Measurements from ENCODE around the gene MRGPRG.

The MRGPRG gene

DNA sequence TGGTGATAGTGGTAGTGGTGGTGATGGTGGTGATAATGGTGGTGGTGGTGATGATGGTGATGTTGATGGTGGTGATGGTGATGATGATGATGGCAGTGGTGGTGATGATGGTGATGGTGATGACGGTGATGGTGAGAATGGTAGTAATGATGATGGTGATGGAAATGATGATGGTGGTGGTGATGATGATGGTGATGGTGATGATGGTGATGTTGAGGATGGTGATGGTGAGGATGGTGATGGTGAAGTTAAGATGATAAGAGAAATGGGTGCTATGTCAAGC lies 11.8 kb downstream of the MRGPRG start:
- DNase-seq (ENCODE audit: low read depth): no peak

DNA sequence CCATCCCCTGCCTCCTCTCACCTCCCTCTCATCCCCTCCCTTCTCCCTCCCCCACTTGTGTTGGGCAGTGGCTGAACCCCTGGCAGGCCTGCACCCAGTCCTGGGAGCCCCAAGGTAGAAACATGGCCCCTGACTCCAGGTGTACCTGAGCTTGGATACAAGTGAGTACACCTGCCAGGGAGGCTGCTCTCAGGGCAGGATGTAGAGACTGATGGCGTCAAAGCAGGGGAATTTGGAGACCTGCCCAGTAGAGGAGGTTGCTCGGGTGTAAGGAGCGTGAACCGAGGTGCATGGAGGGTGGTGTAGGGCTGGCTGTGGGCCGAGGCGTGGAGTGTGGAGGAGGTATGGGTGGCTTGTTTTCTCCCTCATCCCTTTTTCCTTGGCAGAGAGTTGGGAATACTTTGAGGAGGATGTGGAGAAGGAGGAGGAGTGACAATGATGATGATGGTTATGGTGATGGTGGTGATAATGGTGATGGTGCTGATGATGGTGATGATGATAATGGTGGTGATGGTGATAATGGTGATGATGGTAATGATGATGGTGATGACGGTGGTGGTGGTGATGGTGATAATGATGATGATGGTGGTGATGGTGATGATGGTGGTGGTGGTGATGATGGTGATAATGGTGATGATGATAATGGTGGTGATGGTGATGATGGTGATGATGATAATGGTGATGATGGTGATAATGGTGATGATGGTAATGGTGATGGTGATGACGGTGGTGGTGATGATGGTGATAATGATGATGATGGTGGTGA lies 12.3 kb downstream of the MRGPRG start:
- DNase-seq (ENCODE audit: low read depth): no peak

DNA sequence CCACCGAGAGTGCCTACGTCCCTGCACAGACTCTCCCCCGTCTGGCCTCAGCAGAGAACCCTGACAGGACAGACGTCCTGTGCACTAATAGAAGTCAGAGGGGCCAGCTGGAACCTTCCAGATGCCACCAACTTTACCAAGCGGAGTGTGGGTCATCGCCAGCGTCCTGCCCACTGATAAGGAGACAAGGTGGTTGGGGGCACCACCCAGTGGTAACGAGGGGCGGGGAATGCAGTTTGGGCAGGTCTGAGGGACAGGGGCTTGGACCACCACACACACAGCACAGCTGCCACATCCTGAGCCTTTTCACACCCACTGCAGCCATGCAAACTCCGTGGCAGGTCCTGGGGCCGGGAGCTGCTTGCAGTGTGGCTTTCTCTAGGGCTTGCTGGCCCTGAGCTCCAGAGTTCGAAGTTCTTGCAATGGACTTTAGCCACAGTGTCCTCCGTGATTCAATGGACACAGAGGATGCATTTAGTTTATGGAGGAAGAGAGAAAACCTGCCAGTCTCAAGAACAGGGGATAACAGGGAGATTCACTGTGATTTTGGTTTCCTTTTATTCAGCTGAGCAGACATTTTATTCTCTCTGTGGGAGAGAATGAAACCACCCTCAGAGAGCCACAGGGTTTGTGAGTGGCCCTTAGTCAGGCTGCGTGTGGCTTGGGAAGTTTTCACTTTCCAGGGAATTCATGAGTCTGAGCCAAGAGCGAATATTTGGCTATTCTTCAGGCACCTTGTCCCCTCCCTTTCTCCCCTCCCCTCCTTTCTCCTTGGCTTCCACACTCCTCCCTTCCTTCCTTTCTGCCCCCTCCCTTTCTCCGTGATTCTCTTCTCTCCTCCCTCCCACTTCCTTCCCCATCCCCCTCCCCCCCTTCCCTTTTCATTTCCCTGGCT lies 13.1 kb downstream of the MRGPRG start:
- no peak for DNase-seq (ENCODE audit: low read depth)

DNA sequence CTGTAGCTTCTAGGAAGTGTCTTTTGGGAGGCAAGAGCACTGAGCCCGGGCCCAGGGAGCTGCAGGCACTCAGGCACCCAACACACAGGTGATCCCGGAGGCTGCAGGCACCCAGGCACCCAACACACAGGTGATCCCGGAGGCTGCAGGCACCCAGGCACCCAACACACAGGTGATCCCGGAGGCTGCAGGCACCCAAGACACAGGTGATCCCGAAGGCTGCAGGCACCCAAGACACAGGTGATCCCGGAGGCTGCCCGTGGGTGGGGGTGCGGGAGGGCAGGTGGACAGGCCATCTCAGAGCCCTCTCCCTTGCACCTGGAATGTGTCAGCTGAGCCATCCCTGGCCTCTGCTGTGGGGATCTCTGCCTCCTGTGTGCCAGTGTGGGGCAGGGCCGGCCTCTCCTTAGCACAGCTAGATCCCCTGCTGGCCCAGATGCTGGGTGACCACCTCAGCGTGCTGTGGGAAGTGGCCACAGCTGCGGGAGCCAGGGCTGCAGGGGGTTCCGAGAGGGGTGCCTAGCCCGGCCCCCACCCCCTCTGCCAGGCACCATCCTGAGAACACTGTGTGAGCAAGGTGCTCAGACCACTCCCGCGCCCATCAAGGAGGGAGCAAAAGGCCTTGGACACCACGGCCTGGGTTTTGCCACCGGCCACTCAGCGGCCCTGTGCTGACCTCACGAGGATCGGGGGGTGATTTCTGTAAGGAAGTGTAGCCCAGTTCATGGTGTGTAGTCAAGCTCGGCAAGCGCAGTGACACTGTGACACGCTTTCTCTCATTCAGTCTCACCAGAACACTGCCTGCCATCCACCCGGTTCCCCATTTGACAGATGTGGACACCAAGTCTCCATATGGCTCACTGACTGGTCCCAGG lies 14.2 kb downstream of the MRGPRG start:
- DNase-seq (ENCODE audit: low read depth): no peak

DNA sequence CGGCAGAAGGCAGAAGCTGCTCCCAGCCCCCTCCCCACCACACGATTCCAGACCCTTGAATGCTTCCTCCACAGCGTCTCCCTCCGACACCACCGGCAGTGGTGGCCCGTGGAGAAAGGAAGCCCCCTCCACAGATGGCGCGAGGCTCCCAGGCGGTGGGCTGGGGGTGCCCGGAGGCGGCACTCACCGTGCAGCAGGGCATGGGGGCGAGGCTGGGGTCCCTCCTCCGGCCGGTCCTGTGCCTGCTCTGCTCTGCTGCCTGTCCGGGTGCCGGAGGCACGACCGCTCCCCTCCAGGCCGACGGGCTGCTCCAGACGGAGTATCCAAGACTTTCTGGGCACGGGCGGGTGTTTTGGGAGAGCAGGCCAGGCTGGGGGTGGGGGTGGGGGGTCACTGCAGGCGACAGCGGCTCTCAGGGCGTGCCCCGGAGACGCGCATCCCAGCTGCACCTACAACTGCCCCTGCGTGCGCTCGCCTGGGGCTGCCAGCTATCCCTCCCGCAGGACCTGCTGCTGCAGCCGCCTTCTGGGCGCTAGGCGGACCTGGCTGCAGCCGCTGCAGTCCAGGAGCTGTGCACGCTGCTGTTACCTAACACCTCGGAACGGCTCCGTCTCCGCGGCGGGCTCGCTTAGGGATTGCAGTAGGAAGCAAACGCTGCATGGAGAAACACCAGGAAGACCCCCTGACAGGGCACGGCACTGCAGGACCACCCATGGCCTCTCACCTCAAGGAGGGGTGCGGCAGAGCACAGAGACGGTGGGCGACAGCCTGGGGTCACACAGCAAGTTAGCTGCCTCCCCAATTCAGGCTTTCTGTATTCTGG lies 15.2 kb downstream of the MRGPRG start:
- DNase-seq (ENCODE audit: low read depth): no peak

DNA sequence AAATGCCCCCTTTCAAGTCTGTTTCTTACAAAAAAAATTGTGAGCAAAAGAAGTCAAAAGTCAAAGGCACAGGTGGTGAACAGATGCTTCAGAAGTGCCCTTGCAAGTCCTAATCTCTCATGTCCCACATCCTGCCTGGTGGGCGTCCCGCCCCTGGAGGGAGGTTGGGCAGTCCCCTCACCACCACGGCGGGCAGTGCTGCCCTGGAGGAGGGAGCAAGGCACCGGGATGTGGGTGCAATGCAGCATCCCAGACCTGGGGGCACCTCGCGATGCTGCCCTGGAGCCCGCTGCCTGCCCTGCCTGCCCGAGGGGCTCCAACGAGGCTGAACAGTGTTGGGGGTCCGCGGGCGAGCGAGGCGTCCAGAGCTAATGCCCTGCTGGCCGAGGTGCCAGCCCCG lies 15.9 kb downstream of the MRGPRG start:
- DNase-seq (ENCODE audit: low read depth): no peak

DNA sequence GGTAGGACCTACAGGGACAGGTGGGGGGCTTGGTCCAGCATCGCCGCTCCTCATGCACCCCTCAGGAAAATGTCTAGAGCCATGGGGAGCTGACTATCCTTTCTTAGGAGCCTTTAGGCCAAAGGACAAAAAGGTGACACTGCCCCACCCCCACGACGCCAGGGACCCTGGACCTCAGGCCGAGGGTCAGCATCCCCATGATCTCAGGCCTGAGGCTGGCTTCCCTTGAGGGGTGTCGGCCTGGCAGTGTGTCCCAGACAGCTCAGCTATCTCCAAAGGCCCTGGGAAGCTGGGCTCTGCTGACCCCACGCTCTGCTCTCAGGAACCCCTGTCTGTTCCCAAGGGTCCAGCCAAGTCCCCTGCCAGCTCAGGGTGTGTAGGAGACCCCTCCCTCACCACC lies 16.3 kb downstream of the MRGPRG start:
- DNase-seq (ENCODE audit: low read depth): no peak

DNA sequence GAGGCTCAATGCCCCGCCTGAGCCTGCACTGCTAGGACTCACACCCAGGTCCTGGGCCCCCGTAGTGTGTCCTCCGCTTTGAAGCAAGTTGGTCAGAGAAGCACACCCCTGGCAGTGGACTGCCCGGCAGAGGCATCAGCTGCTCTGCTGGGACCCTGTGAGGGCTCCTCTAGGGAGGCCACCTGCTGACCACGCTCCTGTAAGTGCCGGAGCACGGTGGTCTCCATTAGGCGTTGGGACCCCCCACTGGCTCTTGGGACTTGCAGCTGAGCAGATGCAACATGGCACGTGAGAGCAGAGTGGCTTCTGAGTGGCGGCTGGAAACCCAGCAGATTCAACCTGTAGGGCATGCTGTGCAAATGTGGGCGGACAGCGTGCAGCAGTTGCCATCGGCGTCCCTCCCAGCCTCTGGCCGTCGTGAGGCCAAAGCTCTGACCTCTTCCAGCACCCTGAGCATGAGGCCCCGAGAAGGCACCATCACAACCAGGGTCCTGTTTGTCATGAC lies 16.9 kb downstream of the MRGPRG start:
- no peak for DNase-seq (ENCODE audit: low read depth)

DNA sequence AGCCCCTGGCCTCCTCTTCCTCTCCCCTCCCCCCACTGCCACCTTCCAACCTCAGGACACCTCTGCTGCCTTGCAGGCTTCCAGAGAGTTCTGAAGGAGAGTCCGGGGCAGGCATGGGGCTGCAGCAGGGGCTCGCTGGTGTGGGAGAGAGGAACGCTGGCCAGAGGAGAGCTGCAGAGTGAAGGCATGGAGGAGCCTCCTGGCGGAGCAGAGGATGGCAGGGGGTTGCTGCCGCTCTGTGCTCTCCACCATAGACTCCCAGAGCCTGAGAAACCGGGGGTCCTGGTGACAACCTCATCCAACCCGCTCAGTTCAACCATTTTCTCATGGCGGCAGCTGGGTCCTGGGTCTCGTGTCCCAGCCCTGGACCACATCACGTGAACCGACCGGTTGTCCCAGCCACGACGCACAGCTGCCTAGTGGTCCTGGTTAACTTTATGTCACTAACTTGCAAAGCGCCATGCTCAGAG lies 17.5 kb downstream of the MRGPRG start:
- no peak for DNase-seq (ENCODE audit: low read depth)

DNA sequence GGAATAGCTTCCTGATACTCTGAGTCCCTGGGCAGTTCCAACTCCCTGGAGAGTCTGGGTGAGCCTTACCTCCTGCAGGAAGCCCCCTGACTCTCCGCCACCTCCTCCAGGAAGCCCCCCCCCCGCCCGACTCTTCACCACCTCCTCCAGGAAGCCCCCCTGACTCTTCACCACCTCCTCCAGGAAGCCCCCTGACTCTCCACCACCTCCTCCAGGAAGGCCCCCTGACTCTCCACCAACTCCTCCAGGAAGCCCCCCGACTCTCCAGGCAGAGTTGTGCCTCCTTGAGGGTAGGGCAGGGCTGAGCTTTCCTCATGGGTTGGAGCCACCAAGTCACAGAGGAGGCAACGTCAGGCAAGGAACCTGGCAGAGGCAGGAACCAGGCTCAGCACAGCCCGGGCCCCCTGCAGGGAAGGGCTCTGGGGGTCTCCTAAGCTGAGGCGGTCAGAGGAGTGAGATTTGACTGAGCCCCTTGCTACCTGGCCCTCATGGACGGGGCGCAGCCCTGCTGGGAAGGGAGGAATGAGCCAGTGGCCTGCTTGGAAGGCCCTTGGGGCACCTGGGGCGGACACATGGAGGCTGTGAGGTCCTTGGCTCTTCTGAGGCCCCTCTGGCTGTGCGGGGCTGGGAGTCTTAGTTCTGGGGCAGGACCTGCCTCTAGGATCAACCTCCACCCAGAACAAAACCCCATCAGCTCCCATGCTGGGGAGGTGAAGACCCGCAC lies 18.1 kb downstream of the MRGPRG start:
- DNase-seq (ENCODE audit: low read depth): no peak

DNA sequence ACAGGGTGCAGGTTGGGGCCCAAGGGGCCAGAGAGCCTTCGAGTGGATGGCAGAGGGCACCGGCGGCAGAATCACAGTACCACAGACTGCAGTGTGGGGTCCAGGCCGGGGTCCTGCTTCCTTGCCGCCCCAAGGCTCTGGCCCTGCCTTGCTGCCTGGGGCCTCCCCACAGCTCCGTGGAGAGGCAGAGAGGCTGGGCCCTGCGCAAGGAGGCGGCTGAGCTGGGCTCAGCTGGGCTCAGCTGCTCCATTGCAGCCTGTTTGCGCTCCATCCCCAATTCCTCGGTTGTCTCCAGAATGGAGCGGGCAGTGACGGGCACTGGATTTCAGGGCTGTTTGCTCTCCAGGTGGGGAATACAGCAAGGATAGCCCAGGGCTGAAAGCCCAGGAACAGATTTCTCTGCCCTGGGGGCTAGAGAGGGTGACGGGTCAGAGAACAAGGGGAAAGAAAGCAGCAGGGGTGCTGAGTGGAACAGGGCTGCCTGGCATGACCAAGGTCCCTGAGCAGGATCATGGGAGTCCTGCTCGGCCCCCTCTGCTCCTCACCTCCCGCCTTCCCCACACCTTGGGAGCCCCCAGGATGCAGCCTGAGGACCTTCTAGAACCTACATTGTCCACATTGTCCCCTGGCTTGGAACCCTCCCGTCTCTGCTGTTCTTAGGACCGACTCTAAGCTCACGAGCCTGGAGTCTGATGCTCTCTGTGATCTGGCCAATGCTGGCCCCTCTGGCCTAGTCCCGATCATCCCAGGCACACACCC lies 18.9 kb downstream of the MRGPRG start:
- DNase-seq (ENCODE audit: low read depth): no peak

DNA sequence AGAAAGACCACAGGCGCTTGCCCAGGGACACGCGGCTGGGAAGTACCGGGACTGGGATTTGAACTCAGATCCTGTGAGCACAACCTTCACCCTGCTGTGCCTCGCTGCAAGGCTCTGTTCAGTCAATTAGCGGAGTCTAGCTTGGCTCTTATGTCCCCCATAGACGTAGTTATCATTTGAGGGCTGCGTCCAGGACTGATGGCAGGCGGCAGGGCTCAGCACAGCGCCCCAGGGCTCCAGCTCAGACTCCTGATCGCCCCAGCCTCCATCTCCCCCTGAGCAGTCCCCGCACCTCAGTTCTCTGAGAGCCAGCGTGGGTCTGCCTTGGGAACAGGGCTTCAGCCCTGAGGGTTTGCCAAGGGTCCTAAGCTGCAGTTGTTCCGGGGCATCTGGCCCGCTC lies 19.8 kb downstream of the MRGPRG start:
- no peak for DNase-seq (ENCODE audit: low read depth)

DNA sequence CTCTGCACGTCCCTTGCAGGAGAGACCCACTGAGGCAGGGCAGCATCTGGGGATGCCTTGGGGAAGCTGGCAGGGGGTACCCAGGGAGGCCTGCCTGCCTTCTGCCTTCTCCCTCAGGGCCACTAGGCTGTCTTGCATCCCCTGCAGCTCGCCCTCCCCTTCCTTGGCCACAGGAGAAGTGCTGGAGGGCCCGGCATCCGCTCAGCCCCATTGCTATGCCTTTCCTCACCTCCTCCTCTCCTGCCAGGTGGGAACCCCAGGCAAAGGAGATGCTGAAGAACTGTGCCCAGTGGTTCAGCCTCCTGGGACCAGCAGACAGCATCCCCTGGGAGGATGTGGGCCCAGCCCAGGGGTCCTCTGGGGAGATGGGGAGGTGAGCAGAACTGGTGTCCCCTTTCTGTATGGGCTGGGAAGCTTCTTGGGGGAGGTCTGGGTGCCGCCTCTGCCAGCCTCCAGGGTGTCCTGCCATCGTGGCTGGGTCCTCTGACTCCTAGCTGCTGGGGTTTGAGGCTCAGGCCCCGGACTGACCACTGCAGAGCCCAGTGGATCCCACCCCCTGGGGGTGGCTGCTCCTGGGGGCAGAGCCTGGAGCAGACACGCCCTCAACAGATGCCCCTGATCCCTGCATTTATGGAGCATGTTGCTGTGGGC lies 20.6 kb downstream of the MRGPRG start:
- DNase-seq (ENCODE audit: low read depth): no peak

DNA sequence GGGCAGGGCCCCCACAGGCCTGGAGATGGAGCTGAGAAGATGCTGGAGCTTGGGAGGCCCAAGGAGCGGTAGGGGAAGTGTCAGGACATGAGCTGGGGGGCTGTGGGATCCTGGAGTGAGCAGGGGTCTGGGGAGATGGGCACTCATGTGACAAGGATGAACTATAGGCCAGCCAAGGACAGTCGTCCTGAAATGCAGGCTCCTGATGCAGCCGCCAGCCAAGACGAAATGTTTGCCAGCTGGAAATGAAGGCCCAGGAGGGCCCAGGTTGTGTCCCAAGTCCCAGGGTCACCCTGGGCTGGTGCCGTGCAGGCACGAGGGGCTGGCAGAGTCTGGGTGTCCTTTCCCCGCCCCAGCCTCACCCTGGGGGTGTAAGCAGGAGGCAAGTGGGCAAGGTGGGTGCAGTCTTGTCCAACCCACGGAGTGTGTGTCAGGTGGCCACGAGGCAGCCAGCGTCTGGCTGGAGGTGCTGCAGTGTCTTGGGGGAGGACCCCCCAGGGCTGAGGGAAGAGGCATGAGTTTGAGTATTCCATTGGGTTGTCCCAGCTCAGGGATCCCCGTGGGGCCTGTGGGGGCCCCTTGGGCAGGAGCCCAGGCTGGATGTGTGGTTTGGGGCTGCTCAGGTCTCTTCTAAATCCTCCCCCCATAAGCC lies 21.4 kb downstream of the MRGPRG start:
- no peak for DNase-seq (ENCODE audit: low read depth)

DNA sequence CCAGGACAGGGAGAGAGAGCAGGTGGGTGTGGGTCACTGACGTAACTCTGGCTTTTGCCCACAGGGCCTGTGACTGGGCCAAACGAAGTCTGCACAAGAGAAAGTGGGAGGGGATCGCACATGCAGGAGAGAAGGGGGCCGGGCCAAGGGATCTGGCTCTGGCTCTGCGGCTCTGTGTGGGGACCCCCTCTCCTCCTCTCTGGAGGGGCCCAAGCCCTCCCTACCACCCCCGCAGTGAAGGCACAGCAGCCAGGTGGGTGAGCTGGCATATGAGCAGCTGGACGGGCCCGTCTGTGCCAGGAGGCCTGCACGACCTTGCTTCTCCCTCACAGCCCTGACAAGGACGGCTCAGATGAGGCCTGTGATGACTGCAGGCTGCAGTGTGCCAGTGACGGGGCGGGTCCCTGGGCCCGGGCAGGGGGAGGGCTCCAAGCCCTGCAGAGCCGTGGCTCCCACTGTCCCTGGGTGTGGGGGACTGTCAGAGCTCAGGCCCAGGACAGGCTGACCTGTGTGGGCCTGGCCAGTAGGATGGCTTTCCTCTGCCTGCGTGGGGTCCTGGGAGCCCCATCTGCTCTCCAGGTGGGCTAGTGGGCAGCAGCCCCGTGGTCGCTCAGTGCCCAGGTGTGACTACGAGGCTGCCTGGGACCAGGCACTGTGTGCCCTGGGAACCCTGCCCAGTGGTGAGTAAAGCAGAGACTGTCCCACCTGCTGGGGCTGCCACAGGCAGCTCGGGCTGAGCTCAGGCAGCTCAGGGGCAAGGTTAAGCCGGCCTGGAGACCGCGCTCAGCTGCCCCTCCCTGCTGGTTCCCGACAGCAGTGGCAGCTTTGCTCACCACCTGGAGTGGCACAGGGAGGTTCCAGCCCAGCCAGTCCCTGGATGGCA lies 22.2 kb downstream of the MRGPRG start:
- DNase-seq (ENCODE audit: low read depth): no peak

DNA sequence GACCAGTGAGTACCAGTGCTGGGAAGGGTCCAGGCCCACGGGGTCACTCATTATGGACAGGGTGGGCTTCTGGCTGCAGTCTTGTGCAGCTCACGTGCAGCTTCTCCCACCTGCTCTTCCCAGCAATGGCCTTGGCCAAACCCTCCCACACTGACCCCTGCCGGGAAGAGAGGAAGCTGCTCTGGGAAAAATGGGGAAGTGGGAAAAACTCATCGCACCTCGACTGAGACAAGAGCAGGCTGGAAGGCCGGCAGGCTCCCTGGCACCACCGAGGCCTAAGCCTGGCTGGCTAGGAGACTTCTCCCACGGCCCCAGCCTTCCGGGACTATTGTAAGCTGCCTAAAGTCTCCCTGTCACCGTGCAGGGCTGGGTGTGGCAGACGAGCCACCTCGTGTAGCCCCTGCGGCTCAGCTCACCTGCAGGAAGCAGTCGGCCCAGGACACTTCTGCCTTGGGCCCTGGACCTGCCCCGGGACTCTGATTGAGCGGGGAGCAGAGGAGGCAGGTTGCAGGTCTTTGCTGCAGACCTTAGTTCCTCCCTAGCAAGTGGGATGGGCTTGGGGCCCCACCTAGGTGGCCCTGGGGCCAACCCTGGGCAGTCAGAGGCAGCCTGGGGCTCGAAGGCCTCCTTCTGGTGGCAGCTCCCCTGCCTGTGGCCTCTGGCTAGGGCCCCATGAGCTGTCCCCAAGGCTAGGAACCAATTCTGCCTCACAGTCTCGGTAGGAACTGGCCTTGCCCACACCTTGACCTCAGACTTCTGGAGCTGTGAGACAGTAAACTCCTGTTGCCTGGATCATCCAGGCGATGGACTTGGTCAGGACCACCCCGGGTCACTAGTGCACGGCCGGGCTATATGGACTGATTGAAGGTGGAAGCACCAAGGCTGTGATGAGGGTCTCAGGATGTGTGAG lies 23.1 kb downstream of the MRGPRG start:
- DNase-seq (ENCODE audit: low read depth): no peak
